ENCODE results near the gene OBSCN. TPM values are rescaled to one million over a fixed set of nuclear protein-coding genes. Genes with fewer than 3 reads are reported as not detected.

The OBSCN gene
- total and polyA plus RNA-seq, 10 of the 15 experiments (the other 5 are each of a cell fraction or from before 2014, with no cell fraction given) = 0.01 to 0.36 (median 0.08) TPM; not detected in 2

GRCh38 chr1:228416217-228416933 lies 208.5 kb downstream of the OBSCN start, which contains the start of gene TRIM17 (continued):
- TF ChIP-seq, protein P1, sequence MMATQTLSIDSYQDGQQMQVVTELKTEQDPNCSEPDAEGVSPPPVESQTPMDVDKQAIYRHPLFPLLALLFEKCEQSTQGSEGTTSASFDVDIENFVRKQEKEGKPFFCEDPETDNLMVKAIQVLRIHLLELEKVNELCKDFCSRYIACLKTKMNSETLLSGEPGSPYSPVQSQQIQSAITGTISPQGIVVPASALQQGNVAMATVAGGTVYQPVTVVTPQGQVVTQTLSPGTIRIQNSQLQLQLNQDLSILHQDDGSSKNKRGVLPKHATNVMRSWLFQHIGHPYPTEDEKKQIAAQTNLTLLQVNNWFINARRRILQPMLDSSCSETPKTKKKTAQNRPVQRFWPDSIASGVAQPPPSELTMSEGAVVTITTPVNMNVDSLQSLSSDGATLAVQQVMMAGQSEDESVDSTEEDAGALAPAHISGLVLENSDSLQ (IDR thresholded peaks at IDR 0.05) = no peak
- TF ChIP-seq GABPA (IDR thresholded peaks at IDR 0.05; ENCODE audit: low read depth) (no peak), EZH2 (IDR thresholded peaks at IDR 0.05; ENCODE audit: borderline replicate concordance, control insufficient read depth, low read depth, low read length) (0 out of 2 replicates have a peak, but pooled peaks have one; percentile 26), MYB (IDR thresholded peaks at IDR 0.05; ENCODE audit: borderline replicate concordance, low read depth, low read length) (no peak), TBL1XR1 (IDR thresholded peaks at IDR 0.05; ENCODE audit: low read depth, low read length) (no peak), MTA3 (IDR thresholded peaks at IDR 0.05; ENCODE audit: borderline replicate concordance, low read length) (no peak), KAT2A (conservative IDR thresholded peaks at IDR 0.05; ENCODE audit: control insufficient read depth, low read depth, low read length) (no peak)

DNA sequence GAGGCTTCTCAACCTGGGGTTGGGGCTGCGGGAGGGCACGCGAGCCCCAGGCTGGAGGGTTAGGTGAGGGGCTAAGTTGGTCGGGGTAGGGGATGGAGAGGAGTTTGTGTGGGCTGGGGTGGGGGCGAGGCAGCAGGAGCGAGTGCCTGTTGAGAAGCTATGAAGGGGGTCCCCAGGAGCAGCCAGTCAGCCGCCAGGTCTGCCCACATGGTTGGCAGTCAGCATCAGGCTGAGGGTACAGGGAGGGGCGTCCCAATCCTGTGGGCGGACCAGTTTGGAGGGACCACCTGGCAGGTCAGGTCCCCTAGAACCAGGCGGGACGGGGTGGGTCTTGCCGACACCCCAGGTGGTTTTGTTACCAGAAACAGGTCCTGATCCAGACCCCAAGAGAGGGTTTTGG lies 209.2 kb downstream of the OBSCN start:
- intact Hi-C loops (cut with micrococcal nuclease; ENCODE audit: unreplicated experiment) (no loop called here), in situ Hi-C loops (cut with MboI) (no loop called here)
- no peak overlapping the region for H3K4me2 ChIP-seq (ENCODE audit: control insufficient read depth, insufficient read depth)
- ChIA-PET CTCF (no interaction called here), POLR2A (no interaction called here), RAD21 (ENCODE audit: unreplicated experiment) (no interaction called here), SMC1A (ENCODE audit: uncharacterized antibody, unreplicated experiment) (no interaction called here)
- H4K20me1 ChIP-seq (ENCODE audit: control insufficient read depth, insufficient read depth) = no peaks in the 10 kb centered on the region
- H3K79me2 ChIP-seq (ENCODE audit: control insufficient read depth, insufficient read depth, low read length) = no peaks in the 10 kb centered on the region
- H3K9me3 ChIP-seq (replicated peaks; ENCODE audit: control insufficient read depth, insufficient read depth, low read length) = no peaks in the 10 kb centered on the region
- no peak overlapping the region for H3K4me3 ChIP-seq
- ATAC-seq (no peak), DNase-seq (ENCODE audit: low read depth, low spot score) (no peak), FAIRE-seq (no peak)
- 51% methylated on average over 10 of the region's 12 CpGs for WGBS (ENCODE audit: insufficient coverage, insufficient replicate concordance, low lambda C conversion rate, missing lambda C conversion rate)
- H3K36me3 ChIP-seq (ENCODE audit: control insufficient read depth in 2 of 2, insufficient read depth in 2 of 2, low read length in 1 of 2) = no peaks in the 10 kb centered on the region
- no TSS peak for BruUV-seq (replicated peaks)
- no peak overlapping the region for H2AFZ ChIP-seq (ENCODE audit: control insufficient read depth, low read depth, low read length)
- H3K4me1 ChIP-seq (ENCODE audit: control insufficient read depth, insufficient read depth, low read length) = no peaks in the 10 kb centered on the region
- TF ChIP-seq BHLHE40 (IDR thresholded peaks at IDR 0.05; ENCODE audit: borderline replicate concordance in 1 of 2, low read depth in 2 of 2, low read length in 1 of 2) (no peak), MAX (IDR thresholded peaks at IDR 0.05; ENCODE audit: low read depth, low read length) (no peak), LARP7 (IDR thresholded peaks at IDR 0.05) (no peak), NFIC (IDR thresholded peaks at IDR 0.05; ENCODE audit: low read depth, low read length) (no peak)
- TF ChIP-seq, protein P2, sequence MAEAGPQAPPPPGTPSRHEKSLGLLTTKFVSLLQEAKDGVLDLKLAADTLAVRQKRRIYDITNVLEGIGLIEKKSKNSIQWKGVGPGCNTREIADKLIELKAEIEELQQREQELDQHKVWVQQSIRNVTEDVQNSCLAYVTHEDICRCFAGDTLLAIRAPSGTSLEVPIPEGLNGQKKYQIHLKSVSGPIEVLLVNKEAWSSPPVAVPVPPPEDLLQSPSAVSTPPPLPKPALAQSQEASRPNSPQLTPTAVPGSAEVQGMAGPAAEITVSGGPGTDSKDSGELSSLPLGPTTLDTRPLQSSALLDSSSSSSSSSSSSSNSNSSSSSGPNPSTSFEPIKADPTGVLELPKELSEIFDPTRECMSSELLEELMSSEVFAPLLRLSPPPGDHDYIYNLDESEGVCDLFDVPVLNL (IDR thresholded peaks at IDR 0.05; ENCODE audit: low read depth, low read length) = no peak
- peaks cover 3 to 5% of the 10 kb centered on the region in 2 experiments; a peak in 3 of 4 replicates for H3K27me3 ChIP-seq (replicated peaks in 1 of 2; ENCODE audit: control insufficient read depth in 2 of 2, insufficient read depth in 2 of 2, low read length in 1 of 2)
- no peak overlapping the region for H3K27ac ChIP-seq (ENCODE audit: control insufficient read depth, insufficient read depth)
- no peak overlapping the region for H3K9ac ChIP-seq (ENCODE audit: control insufficient read depth, insufficient read depth, low read length)
